Measurements from ENCODE around the gene RPS3. TPM values are rescaled to one million over a fixed set of nuclear protein-coding genes. Genes with fewer than 3 reads are reported as not detected.

RPS3 gene
- polyA plus RNA-seq, 1 donor (not counting 4 experiments of a cell fraction or from before 2014, with no cell fraction given), result 3,843 TPM

GRCh38 chr11:75437966-75438659, 38.8 kb downstream of the RPS3 start:
- no peaks in the 10 kb centered on the region for H3K9me3 ChIP-seq (ENCODE audit: control insufficient read depth, low read depth, low read length)
- H3K4me3 ChIP-seq (ENCODE audit: control insufficient read depth in 2 of 3, extremely low read depth in 1 of 3, insufficient read depth in 2 of 3, low read depth in 1 of 3, low read length in 3 of 3), result no peak overlapping the region
- no peak overlapping the region for H3K9ac ChIP-seq (ENCODE audit: control insufficient read depth, extremely low read depth, insufficient read depth, low read length)
- no peak for TF ChIP-seq CTCF (optimal IDR thresholded peaks at IDR 0.05 in 1 of 3, IDR thresholded peaks at IDR 0.05 in 1 of 3, conservative IDR thresholded peaks at IDR 0.05 in 1 of 3; ENCODE audit: extremely low read depth in 1 of 3, insufficient read depth in 2 of 3, low read length in 3 of 3)
- no peak for TF ChIP-seq EZH2 (IDR thresholded peaks at IDR 0.05; ENCODE audit: low read length)
- H3K79me2 ChIP-seq (ENCODE audit: control insufficient read depth, insufficient read depth, low read length), result no peaks in the 10 kb centered on the region
- no peaks in the 10 kb centered on the region for H3K36me3 ChIP-seq (ENCODE audit: control insufficient read depth in 2 of 2, extremely low read depth in 1 of 2, insufficient read depth in 2 of 2, low read length in 2 of 2)
- no peaks in the 10 kb centered on the region for H3K9me1 ChIP-seq (ENCODE audit: control insufficient read depth, extremely low read depth, insufficient read depth, low read length)
- no peak for FAIRE-seq
- H3K27ac ChIP-seq (ENCODE audit: control insufficient read depth, insufficient read depth, low read length), result no peak overlapping the region
- no peak overlapping the region for H2AFZ ChIP-seq (ENCODE audit: control insufficient read depth, low read length)
- H3K4me2 ChIP-seq (ENCODE audit: control insufficient read depth, extremely low read depth, insufficient read depth, low read depth, low read length), result no peak overlapping the region
- dilution Hi-C loops (cut with MboI; ENCODE audit: extremely low pct_ligation_motif_present, low sequenced_read_pairs), result no loop called here
- peaks cover 11% of the 10 kb centered on the region for H3K4me1 ChIP-seq (ENCODE audit: control insufficient read depth, extremely low read depth, insufficient read depth, low read length)
- H4K20me1 ChIP-seq (ENCODE audit: control insufficient read depth, extremely low read depth, insufficient read depth, low read length), result peaks cover 2% of the 10 kb centered on the region
- peaks cover 30% of the 10 kb centered on the region for H3K27me3 ChIP-seq (ENCODE audit: control insufficient read depth, extremely low read depth, insufficient read depth, low read length)
- DNase-seq (ENCODE audit: low read depth, low spot score), result no peak

GRCh38 chr11:75439026-75439425, 39.7 kb downstream of the RPS3 start:
- H3K4me1 ChIP-seq (ENCODE audit: control insufficient read depth, extremely low read depth, insufficient read depth, low read length), result peaks cover 11% of the 10 kb centered on the region
- H2AFZ ChIP-seq (ENCODE audit: control insufficient read depth, low read length), result no peak overlapping the region
- no peaks in the 10 kb centered on the region for H3K79me2 ChIP-seq (ENCODE audit: control insufficient read depth, insufficient read depth, low read length)
- H3K9me3 ChIP-seq (ENCODE audit: control insufficient read depth, low read depth, low read length), result no peaks in the 10 kb centered on the region
- no peak overlapping the region for H3K9ac ChIP-seq (ENCODE audit: control insufficient read depth, extremely low read depth, insufficient read depth, low read length)
- no peak for TF ChIP-seq EZH2 (IDR thresholded peaks at IDR 0.05; ENCODE audit: low read length)
- no peak for TF ChIP-seq CTCF (optimal IDR thresholded peaks at IDR 0.05 in 1 of 3, IDR thresholded peaks at IDR 0.05 in 1 of 3, conservative IDR thresholded peaks at IDR 0.05 in 1 of 3; ENCODE audit: extremely low read depth in 1 of 3, insufficient read depth in 2 of 3, low read length in 3 of 3)
- no peaks in the 10 kb centered on the region for H3K36me3 ChIP-seq (ENCODE audit: control insufficient read depth in 2 of 2, extremely low read depth in 1 of 2, insufficient read depth in 2 of 2, low read length in 2 of 2)
- H3K27ac ChIP-seq (ENCODE audit: control insufficient read depth, insufficient read depth, low read length), result no peak overlapping the region
- peaks cover 2% of the 10 kb centered on the region for H4K20me1 ChIP-seq (ENCODE audit: control insufficient read depth, extremely low read depth, insufficient read depth, low read length)
- dilution Hi-C loops (cut with MboI; ENCODE audit: extremely low pct_ligation_motif_present, low sequenced_read_pairs), result no loop called here
- H3K27me3 ChIP-seq (ENCODE audit: control insufficient read depth, extremely low read depth, insufficient read depth, low read length), result peaks cover 24% of the 10 kb centered on the region
- FAIRE-seq (no peak), DNase-seq (ENCODE audit: low read depth, low spot score) (no peak)
- H3K4me2 ChIP-seq (ENCODE audit: control insufficient read depth, extremely low read depth, insufficient read depth, low read depth, low read length), result no peak overlapping the region
- no peaks in the 10 kb centered on the region for H3K9me1 ChIP-seq (ENCODE audit: control insufficient read depth, extremely low read depth, insufficient read depth, low read length)
- no peak overlapping the region for H3K4me3 ChIP-seq (ENCODE audit: control insufficient read depth in 2 of 3, extremely low read depth in 1 of 3, insufficient read depth in 2 of 3, low read depth in 1 of 3, low read length in 3 of 3)
